Endothelial cell of umbilical vein (primary cell): ENCODE measurements around the gene SORL1. TPM values are rescaled to one million over a fixed set of nuclear protein-coding genes. Genes with fewer than 3 reads are reported as not detected.

Source experiments
- BruUV-seq: library from RNA; stranded (reverse); fragments of 400-500 nt; replicated peaks from 2 replicates; lab custom pipeline; 2021; lab: Mats Ljungman, UMichigan
- CTCF ChIA-PET: fragments of 300-600, 350-600 bp; sonication (Branson Sonifier 250); formaldehyde crosslinking; loops from one replicate; lab custom pipeline; 2021; ENCODE audit warnings: antibody characterized with exemption, inconsistent platforms; lab: Charles Lee
- POLR2A ChIA-PET: fragments of 300-600, 350-600 bp; sonication (Branson Sonifier 250); formaldehyde crosslinking; loops from one replicate; lab custom pipeline; 2021; ENCODE audit warnings: antibody characterized with exemption, inconsistent platforms; lab: Charles Lee
- DNase-seq: peaks from one replicate; pipeline ENCODE4 v3.0.0-alpha.2; 2011; ENCODE audit warnings: low read depth, low spot score
- FAIRE-seq: peaks from 2 replicates; lab custom pipeline; 2011; peaks lifted over from hg19 to GRCh38; lab: Jason Lieb, UNC
- H2AFZ ChIP-seq: 2 replicates; pipeline ENCODE4 v1.6.0; 2012; ENCODE audit warnings: low read depth, low read length, control low read depth, inconsistent platforms
- H3K27ac ChIP-seq: 2 replicates; pipeline ENCODE4 v1.5.1; 2011; ENCODE audit warnings: low read depth, mild to moderate bottlenecking, control low read depth, low read length, moderate library complexity; ENCODE audit not compliant: insufficient read depth
- H3K27me3 ChIP-seq, 2 experiments: 2 replicates each; pipeline versions ENCODE4 v1.6.0 to v1.6.1; 2011; ENCODE audit warnings: low read length in 2 of 2, mixed read lengths in 1 of 2; ENCODE audit not compliant: control insufficient read depth in 2 of 2, insufficient read depth in 2 of 2
- H3K36me3 ChIP-seq, 2 experiments: 2 replicates in 1 of 2; 3 replicates in 1 of 2; pipeline ENCODE4 v1.5.1; 2011; ENCODE audit warnings: low read length in 2 of 2, mild to moderate bottlenecking in 1 of 2, moderate library complexity in 1 of 2; ENCODE audit not compliant: control insufficient read depth in 2 of 2, insufficient read depth in 2 of 2; ENCODE audit errors: extremely low read depth in 1 of 2
- H3K4me1 ChIP-seq: 3 replicates; pipeline ENCODE4 v1.5.1; 2011; ENCODE audit warnings: mild to moderate bottlenecking, low read length; ENCODE audit not compliant: control insufficient read depth, insufficient read depth; ENCODE audit errors: extremely low read depth
- H3K4me2 ChIP-seq: 2 replicates; pipeline ENCODE4 v1.6.1; 2011; ENCODE audit warnings: low read length, control low read depth, mixed read lengths; ENCODE audit not compliant: insufficient read depth
- H3K4me3 ChIP-seq, 3 experiments: fragments of 200-600 bp in 1 of 3; sonication (generic), shearing (Covaris generic) in 1 of 3; replicated peaks in 1 of 3; 2 replicates each; pipeline ENCODE4 v1.5.1; 2011 to 2016; ENCODE audit warnings: control low read depth in 3 of 3, low read length in 3 of 3, mild to moderate bottlenecking in 2 of 3, inconsistent platforms in 1 of 3, low read depth in 1 of 3, moderate library complexity in 1 of 3; ENCODE audit not compliant: insufficient read depth in 1 of 3
- H3K79me2 ChIP-seq: 2 replicates; pipeline ENCODE4 v1.6.0; 2012; ENCODE audit warnings: low read length, inconsistent platforms; ENCODE audit not compliant: control insufficient read depth, insufficient read depth
- H3K9ac ChIP-seq: replicated peaks from 2 replicates; pipeline ENCODE3; 2011; ENCODE audit warnings: low read length, control low read depth; ENCODE audit not compliant: insufficient read depth; ENCODE audit errors: extremely low read depth
- H3K9me1 ChIP-seq: replicated peaks from 3 replicates; pipeline ENCODE4 v1.6.0; 2011; ENCODE audit warnings: mild to moderate bottlenecking, low read length; ENCODE audit not compliant: control insufficient read depth, insufficient read depth; ENCODE audit errors: extremely low read depth
- H3K9me3 ChIP-seq: replicated peaks from 2 replicates; pipeline ENCODE4 v1.5.1; 2012; ENCODE audit warnings: low read length, inconsistent platforms; ENCODE audit not compliant: control insufficient read depth, insufficient read depth
- H4K20me1 ChIP-seq: replicated peaks from 2 replicates; pipeline ENCODE3; 2011; ENCODE audit warnings: mild to moderate bottlenecking, low read length; ENCODE audit not compliant: control insufficient read depth, insufficient read depth; ENCODE audit errors: extremely low read depth
- CTCF ChIP-seq, 2 donors: IDR thresholded peaks; 1 replicate in 1 of 2; 2 replicates in 1 of 2; pipeline ENCODE4 v1.5.1; 2011; ENCODE audit warnings: low read length in 2 of 2, mild to moderate bottlenecking in 2 of 2, moderate library complexity in 2 of 2, control low read depth in 1 of 2, inconsistent platforms in 1 of 2, low read depth in 1 of 2; ENCODE audit not compliant: insufficient read depth in 1 of 2; ENCODE audit errors: extremely low read depth in 1 of 2
- EZH2 ChIP-seq: IDR thresholded peaks from 2 replicates; pipeline ENCODE4 v1.6.1; 2012; ENCODE audit warnings: borderline replicate concordance, low read depth, mild to moderate bottlenecking, moderate library complexity, low read length, inconsistent platforms; ENCODE audit not compliant: severe bottlenecking
- FOS ChIP-seq: IDR thresholded peaks from 2 replicates; pipeline ENCODE4 v1.6.1; 2011; ENCODE audit warnings: mild to moderate bottlenecking, low read length, moderate library complexity, borderline replicate concordance; ENCODE audit not compliant: insufficient read depth
- GATA2 ChIP-seq: IDR thresholded peaks from 2 replicates; pipeline ENCODE4 v1.7.0; 2011; ENCODE audit warnings: low read depth, mild to moderate bottlenecking, moderate library complexity, mixed read lengths, low read length; ENCODE audit not compliant: insufficient read length, insufficient read depth
- JUN ChIP-seq: IDR thresholded peaks from 2 replicates; pipeline ENCODE4 v1.6.1; 2011; ENCODE audit warnings: borderline replicate concordance, low read depth; ENCODE audit not compliant: insufficient read length, insufficient read depth
- MAX ChIP-seq: IDR thresholded peaks from 2 replicates; pipeline ENCODE4 v1.6.1; 2011; ENCODE audit not compliant: insufficient read depth, insufficient read length
- MYC ChIP-seq: IDR thresholded peaks from one replicate; pipeline ENCODE4 v1.6.1; 2011; ENCODE audit warnings: mild to moderate bottlenecking, low read depth, low read length
- POLR2A ChIP-seq: IDR thresholded peaks from 2 replicates; pipeline ENCODE4 v1.6.1; 2012; ENCODE audit warnings: low read depth, mild to moderate bottlenecking, control low read depth, low read length
- POLR2AphosphoS5 ChIP-seq: IDR thresholded peaks from 2 replicates; pipeline ENCODE4 v1.6.1; 2012; ENCODE audit warnings: low read depth, mild to moderate bottlenecking, control low read depth, low read length, moderate library complexity; ENCODE audit not compliant: insufficient read depth
- dilution Hi-C: fragments of 300-500 bp; cut with MboI; formaldehyde crosslinking; loops from one replicate; pipeline ENCODE4 v1.15.0; 2019; ENCODE audit warnings: low sequenced_read_pairs; ENCODE audit not compliant: extremely low pct_ligation_motif_present
- intact Hi-C: fragments of 100-400 bp; cut with micrococcal nuclease; formaldehyde crosslinking; loops from one replicate; pipeline ENCODE4 v1.10.0; 2022
- polyA plus RNA-seq, 4 experiments: library from polyadenylated mRNA; depleted of rRNA in 3 of 4; stranded (reverse) in 3 of 4; unstranded in 1 of 4; fragments of >200 nt; gene quantifications; 2 replicates each; pipeline versions ENCODE4 v1.2.1 to v1.2.3, GENCODE V29; 2011 to 2012; ENCODE audit warnings: missing spikeins in 1 of 4
- total RNA-seq: library from RNA; stranded (reverse); gene quantifications from 2 replicates; pipeline ENCODE4 v1.2.3, GENCODE V29; 2021

SORL1 gene
- total and polyA plus RNA-seq, 2 donors (not counting 3 experiments of a cell fraction or from before 2014, with no cell fraction given): 0.17 to 0.31 TPM

GRCh38 chr11:121664144-121664543 lies 212.0 kb downstream of the SORL1 start:
- Histone ChIP-seq H4K20me1 (no peaks in the 10 kb centered on the region), H3K27me3 (peaks cover 6 to 10% of the 10 kb centered on the region in 2 experiments), H3K9me3 (no peaks in the 10 kb centered on the region), H3K4me1 (no peaks in the 10 kb centered on the region), H3K4me2 (no peak overlapping the region), H3K27ac (no peak overlapping the region), H3K36me3 (no peaks in the 10 kb centered on the region), H3K9ac (no peak overlapping the region), H3K9me1 (no peaks in the 10 kb centered on the region), H3K79me2 (no peaks in the 10 kb centered on the region), H3K4me3 (no peak overlapping the region), H2AFZ (no peak overlapping the region)
- no TSS peak for BruUV-seq
- FAIRE-seq (no peak), DNase-seq (no peak)
- intact Hi-C loops: no loop called here
- TF ChIP-seq EZH2 (no peak), MAX (no peak), POLR2A (no peak), JUN (no peak), POLR2AphosphoS5 (no peak), MYC (no peak), CTCF (IDR thresholded peaks at IDR 0.05; ENCODE audit: extremely low read depth in 1 of 2, insufficient read depth in 1 of 2, low read depth in 1 of 2, low read length in 2 of 2) (no peak), FOS (no peak), GATA2 (no peak)
- ChIA-PET POLR2A (no interaction called here), CTCF (no interaction called here)
- dilution Hi-C loops: no loop called here
